ENCODE data around the gene SLC2A4.

DNA sequence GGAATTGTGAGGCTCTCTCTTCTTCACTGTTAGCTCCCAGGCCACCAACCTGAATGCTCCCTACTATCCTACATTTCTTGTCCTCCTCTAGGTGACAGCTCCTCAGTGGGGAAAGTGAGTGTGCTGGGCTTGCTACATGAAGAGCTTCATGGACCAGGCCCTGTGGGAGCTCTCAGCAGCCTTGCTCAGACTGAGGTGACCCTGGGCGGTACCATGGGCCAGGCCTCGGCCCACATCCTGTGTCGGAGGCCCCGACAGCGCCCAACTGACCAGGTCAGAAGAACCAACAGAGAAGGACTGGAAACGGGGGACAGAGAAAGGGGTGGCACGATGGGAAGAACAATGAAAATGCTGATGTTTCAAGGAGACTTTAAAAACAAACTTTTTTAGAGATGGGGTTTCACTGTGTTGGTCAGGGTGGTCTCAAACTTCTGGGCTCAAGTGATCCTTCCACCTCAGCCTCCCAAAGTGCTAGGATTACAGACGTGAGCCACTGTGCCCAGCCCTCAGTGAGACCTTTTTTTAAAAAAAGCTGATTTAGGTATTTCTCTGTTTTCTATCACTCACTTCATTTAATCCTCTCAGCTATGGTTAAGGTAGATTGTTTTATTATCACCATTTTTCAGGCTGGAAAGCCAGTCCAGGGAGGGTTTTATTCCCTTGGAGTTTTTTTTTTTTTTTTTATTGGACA lies 24.6 kb upstream of the SLC2A4 start:
- TF ChIP-seq CTCF (IDR thresholded peaks at IDR 0.05; ENCODE audit: low read length) (no peak), EZH2 (optimal IDR thresholded peaks at IDR 0.05; ENCODE audit: low read depth, low read length) (no peak), EZH2phosphoT487 (IDR thresholded peaks at IDR 0.05; ENCODE audit: low read length) (no peak)
